PC-9 (cell line): ENCODE data around the gene GALNT7. TPM values are rescaled to one million over a fixed set of nuclear protein-coding genes. Genes with fewer than 3 reads are reported as not detected.

Experiments used
- BruUV-seq: library from RNA; stranded (reverse); fragments of 400-500 nt; replicated peaks from 2 replicates; lab custom pipeline; 2021; lab: Mats Ljungman, UMichigan
- CTCF ChIA-PET: fragments of 300-600 bp; sonication (Branson Sonifier 250); formaldehyde crosslinking; loops from one replicate; lab custom pipeline; 2022; ENCODE audit warnings: antibody characterized with exemption; lab: Charles Lee
- POLR2A ChIA-PET: fragments of 300-600 bp; sonication (Branson Sonifier 250); formaldehyde crosslinking; loops from one replicate; lab custom pipeline; 2022; ENCODE audit warnings: antibody characterized with exemption; ENCODE audit not compliant: unreplicated experiment; lab: Charles Lee
- DNase-seq, 2 experiments: peaks; one replicate each; pipeline versions ENCODE4 v3.0.0 to v3.0.0-alpha.2; 2015 to 2022; ENCODE audit warnings: mixed read lengths in 1 of 2
- H2AFZ ChIP-seq: fragments of 200-600 bp; sonication (generic); 2 replicates; pipeline ENCODE4 v1.8.1; 2017; ENCODE audit warnings: antibody characterized with exemption
- H3F3A ChIP-seq: fragments of 200-600 bp; sonication (generic); 2 replicates; pipeline ENCODE4 v1.8.1; 2017; ENCODE audit warnings: antibody characterized with exemption, mild to moderate bottlenecking, low read depth; ENCODE audit not compliant: insufficient read depth
- H3K27ac ChIP-seq: fragments of 200-600 bp; sonication (generic); 2 replicates; pipeline ENCODE4 v1.6.1; 2016; ENCODE audit warnings: mixed run types
- H3K27me3 ChIP-seq: fragments of 200-600 bp; sonication (generic); 2 replicates; pipeline ENCODE4 v1.6.1; 2016; ENCODE audit warnings: low read depth, mixed run types; ENCODE audit not compliant: insufficient read depth
- H3K36me3 ChIP-seq: fragments of 200-600 bp; sonication (generic); 2 replicates; pipeline ENCODE4 v1.6.1; 2016; ENCODE audit warnings: low read depth, mixed run types
- H3K4me1 ChIP-seq: fragments of 200-600 bp; sonication (generic); replicated peaks from 2 replicates; pipeline ENCODE4 v1.6.1; 2016; ENCODE audit warnings: mixed run types; ENCODE audit not compliant: insufficient read depth
- H3K4me2 ChIP-seq: fragments of 200-600 bp; sonication (generic); 2 replicates; pipeline ENCODE4 v1.6.1; 2017; ENCODE audit warnings: mixed run types
- H3K4me3 ChIP-seq: fragments of 200-600 bp; sonication (generic); 2 replicates; pipeline ENCODE4 v1.6.1; 2016; ENCODE audit warnings: mixed run types
- H3K79me2 ChIP-seq: fragments of 200-600 bp; sonication (generic); 2 replicates; pipeline ENCODE4 v1.6.1; 2017; ENCODE audit warnings: low read depth, mixed run types
- H3K9me2 ChIP-seq: fragments of 200-600 bp; sonication (generic); 2 replicates; pipeline ENCODE4 v1.8.1; 2017; ENCODE audit warnings: mild to moderate bottlenecking; ENCODE audit not compliant: insufficient read depth
- H3K9me3 ChIP-seq: fragments of 200-600 bp; sonication (generic); 2 replicates; pipeline ENCODE4 v1.8.1; 2016; ENCODE audit warnings: low read depth; ENCODE audit not compliant: insufficient read depth
- H4K20me1 ChIP-seq: fragments of 200-600 bp; sonication (generic); 2 replicates; pipeline ENCODE4 v1.8.1; 2017; ENCODE audit not compliant: insufficient read depth
- CTCF ChIP-seq: fragments of 200-600 bp; sonication (generic); conservative IDR thresholded peaks from 2 replicates; pipeline ENCODE4 v1.6.1; 2017; ENCODE audit warnings: mixed run types, antibody characterized with exemption, mild to moderate bottlenecking, moderate library complexity
- EZH2 ChIP-seq: fragments of 200-600 bp; sonication (generic); IDR thresholded peaks from 2 replicates; pipeline ENCODE4 v1.8.0; 2017; ENCODE audit warnings: antibody characterized with exemption, low read depth
- intact Hi-C: fragments of 100-400 bp; cut with micrococcal nuclease; formaldehyde crosslinking; loops from one replicate; pipeline ENCODE4 v1.10.0; 2022; ENCODE audit not compliant: unreplicated experiment
- total RNA-seq: library from RNA; stranded (reverse); gene quantifications from 2 replicates; pipeline ENCODE4 v1.2.3, GENCODE V29; 2021

Gene GALNT7
- total RNA-seq, 1 experiment from 2014 or later = 57.2 TPM

- BruUV-seq = no TSS peak
- H3K79me2 ChIP-seq = peaks cover 5% of the 10 kb centered on the region; the same call in 1 of the 2 replicates
- H3K27ac ChIP-seq = no peak overlapping the region
- H3K4me2 ChIP-seq = no peak overlapping the region
- H4K20me1 ChIP-seq = no peaks in the 10 kb centered on the region
- peaks cover 18% of the 10 kb centered on the region for H3K4me1 ChIP-seq
- no peak for DNase-seq
- ChIA-PET CTCF (no interaction called here), POLR2A (no interaction called here)
- peaks cover 4% of the 10 kb centered on the region; the same call in 1 of the 2 replicates for H3F3A ChIP-seq
- TF ChIP-seq EZH2 (no peak), CTCF (no peak)
- no peak overlapping the region for H2AFZ ChIP-seq
- intact Hi-C loops = no loop called here
- H3K27me3 ChIP-seq = no peaks in the 10 kb centered on the region
- no peaks in the 10 kb centered on the region for H3K36me3 ChIP-seq
- H3K9me3 ChIP-seq = no peaks in the 10 kb centered on the region
- no peaks in the 10 kb centered on the region for H3K9me2 ChIP-seq
- H3K4me3 ChIP-seq = no peak overlapping the region
Measured at GRCh38 chr4:173240696-173241095, 72.1 kb downstream of the GALNT7 start.

DNA sequence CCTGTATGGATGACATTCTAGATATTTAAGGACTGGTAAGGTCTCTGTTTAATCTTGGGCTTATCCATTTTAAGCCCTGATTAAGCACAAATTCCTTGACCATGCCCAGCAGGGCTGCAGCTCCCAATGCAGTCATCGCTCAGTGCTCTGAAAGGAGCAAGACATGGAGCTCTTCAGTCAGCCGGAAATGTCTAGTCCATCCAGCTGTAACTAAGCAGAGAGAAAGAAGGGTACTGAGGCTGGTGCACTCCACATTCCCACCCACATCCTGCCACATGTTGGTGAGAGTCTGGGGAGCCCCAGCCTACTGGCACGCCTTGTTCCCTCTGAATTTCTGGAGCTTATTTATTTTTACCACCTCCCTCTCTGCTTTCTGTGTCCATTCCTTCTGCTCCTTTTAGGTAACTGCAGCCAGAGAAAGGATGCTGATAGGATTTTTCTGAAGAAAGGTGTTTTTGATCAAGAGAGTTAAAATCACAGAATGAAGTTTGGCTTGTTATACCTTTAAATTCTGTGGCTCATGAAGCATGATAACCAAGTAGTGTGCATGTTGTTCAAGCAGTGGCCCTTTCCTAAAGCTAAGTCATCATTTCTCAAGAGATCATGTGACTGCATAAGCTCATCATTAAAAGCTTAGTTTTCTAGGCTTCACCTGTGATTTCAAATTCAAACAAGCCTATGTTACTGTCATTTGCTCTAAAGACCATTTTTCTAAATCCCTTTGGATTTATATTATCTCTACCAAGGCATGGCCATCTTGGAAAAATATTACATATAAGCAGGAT lies 74.0 kb downstream of the GALNT7 start:
- Histone ChIP-seq H3K27ac (no peak overlapping the region), H3F3A (peaks cover 4% of the 10 kb centered on the region; the same call in 1 of the 2 replicates), H3K4me1 (peaks cover 10% of the 10 kb centered on the region), H3K36me3 (no peaks in the 10 kb centered on the region), H4K20me1 (no peaks in the 10 kb centered on the region), H3K9me2 (no peaks in the 10 kb centered on the region), H3K9me3 (no peaks in the 10 kb centered on the region), H3K79me2 (peaks cover 5% of the 10 kb centered on the region; the same call in 1 of the 2 replicates), H3K4me3 (no peak overlapping the region), H2AFZ (no peak overlapping the region), H3K4me2 (no peak overlapping the region), H3K27me3 (no peaks in the 10 kb centered on the region)
- BruUV-seq = no TSS peak
- no peak for TF ChIP-seq CTCF
- no peak for TF ChIP-seq EZH2
- ChIA-PET POLR2A (interaction anchor here (0.5 kb wide), 1 partner anchor 25 kb away, joined by 5 read pairs; no protein-coding TSS in a partner anchor), CTCF (interaction anchor here (0.7 kb wide), 1 partner anchor 992 kb away, joined by 4 read pairs; no protein-coding TSS in a partner anchor)
- intact Hi-C loops = no loop called here
- no peak for DNase-seq

DNA sequence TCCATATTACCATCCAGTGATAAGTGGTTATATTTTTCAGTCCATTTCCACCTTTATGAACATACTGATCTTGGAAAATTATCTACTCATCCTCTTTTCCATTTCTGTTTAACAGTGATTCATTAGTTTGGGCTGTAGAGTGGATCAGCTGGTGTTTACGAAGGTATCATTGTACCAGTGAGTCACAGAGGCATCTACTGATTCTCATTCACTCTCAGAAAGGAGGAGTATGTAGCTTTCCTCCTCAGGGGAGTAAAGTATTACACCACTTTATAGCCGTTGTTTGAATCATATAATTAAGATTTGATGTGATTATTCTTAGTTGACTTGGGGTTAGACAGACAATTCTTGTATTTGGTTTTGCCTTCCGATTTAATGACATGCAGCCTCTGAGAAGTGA lies 74.7 kb downstream of the GALNT7 start:
- peaks cover 5% of the 10 kb centered on the region; the same call in 1 of the 2 replicates for H3K79me2 ChIP-seq
- intact Hi-C loops = no loop called here
- H3K27me3 ChIP-seq = no peaks in the 10 kb centered on the region
- H3K9me2 ChIP-seq = no peaks in the 10 kb centered on the region
- no peak overlapping the region for H3K4me3 ChIP-seq
- POLR2A ChIA-PET = interaction anchor here (0.5 kb wide), 1 partner anchor 25 kb away, joined by 5 read pairs; no protein-coding TSS in a partner anchor
- TF ChIP-seq CTCF = no peak
- no peak for TF ChIP-seq EZH2
- CTCF ChIA-PET = no interaction called here
- H3K9me3 ChIP-seq = no peaks in the 10 kb centered on the region
- H3K27ac ChIP-seq = no peak overlapping the region
- H3K36me3 ChIP-seq = no peaks in the 10 kb centered on the region
- no peaks in the 10 kb centered on the region for H4K20me1 ChIP-seq
- peak in 1 of 2 experiments; percentile 58 for DNase-seq
- H2AFZ ChIP-seq = no peak overlapping the region
- no peak overlapping the region for H3K4me2 ChIP-seq
- H3K4me1 ChIP-seq = peaks cover 10% of the 10 kb centered on the region
- peaks cover 4% of the 10 kb centered on the region; the same call in 1 of the 2 replicates for H3F3A ChIP-seq
- no TSS peak for BruUV-seq
